NCI-H748 treated with DMSO at 0.1 percent for 48 hours (cell line): Measurements from ENCODE around the gene INTS7.
"Not testable (repeated sequence)": the region's sequence is repeated elsewhere in the genome, so short reads cannot be mapped to it uniquely, and the experiment has no call there.

Source experiments
- DNase-seq: peaks from one replicate; lab custom pipeline; 2025; lab: John Stamatoyannopoulos, UW

Gene INTS7

DNA sequence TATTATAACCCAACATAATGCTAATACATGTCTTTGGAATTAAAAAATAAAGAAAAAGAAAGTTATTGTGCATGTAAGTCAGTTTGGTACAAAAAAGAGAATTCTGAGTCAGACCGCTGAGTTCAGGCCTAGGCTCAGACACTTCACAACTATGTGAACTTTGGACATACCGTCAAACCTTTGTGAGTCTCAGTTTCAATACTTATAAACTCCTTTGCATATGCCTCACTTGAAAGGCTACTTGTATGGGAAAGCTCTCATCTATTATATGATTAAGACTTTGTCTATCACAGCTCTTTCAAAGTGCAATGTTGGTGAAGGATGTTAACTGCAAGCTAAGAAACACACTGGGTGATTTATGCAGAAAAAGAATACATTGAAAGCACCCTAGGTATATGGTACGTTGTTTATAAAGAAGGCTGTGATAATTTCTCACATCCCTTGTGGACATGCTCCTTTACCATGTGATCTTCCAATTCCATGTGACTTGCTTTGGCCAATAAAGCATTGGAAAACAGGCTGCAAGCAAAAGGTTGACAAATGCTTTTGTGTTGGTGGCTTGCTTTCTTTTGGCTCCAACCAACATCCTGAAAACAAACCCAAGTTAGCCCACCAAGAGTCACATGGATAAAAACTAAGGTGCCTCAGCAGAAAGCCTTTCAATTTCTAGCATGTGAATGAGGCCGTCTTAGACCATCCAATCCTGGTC lies 49.6 kb downstream of the INTS7 start:
- no peak for DNase-seq

DNA sequence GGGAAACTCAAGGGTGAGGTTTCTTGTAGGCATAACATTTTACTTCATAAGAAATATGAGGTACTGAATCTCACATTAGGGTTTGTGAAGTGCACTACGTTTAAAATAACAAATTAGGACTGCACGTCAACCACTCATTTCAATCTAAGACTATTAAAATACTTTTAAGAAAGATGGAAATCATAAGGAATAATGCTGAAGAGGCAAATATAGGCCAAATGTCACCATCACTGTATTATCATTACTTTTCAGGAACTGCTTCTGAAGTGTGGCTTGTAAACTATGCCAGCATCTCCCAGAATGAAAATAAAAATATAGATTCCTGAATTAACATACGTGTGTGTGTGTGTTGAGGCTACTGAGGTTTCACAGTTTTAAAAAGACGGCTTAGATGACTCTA lies 56.8 kb downstream of the INTS7 start:
- no peak for DNase-seq

- DNase-seq = no peak
Observed at GRCh38 chr1:211975152-211975941, 60.0 kb downstream of the INTS7 start.

DNA sequence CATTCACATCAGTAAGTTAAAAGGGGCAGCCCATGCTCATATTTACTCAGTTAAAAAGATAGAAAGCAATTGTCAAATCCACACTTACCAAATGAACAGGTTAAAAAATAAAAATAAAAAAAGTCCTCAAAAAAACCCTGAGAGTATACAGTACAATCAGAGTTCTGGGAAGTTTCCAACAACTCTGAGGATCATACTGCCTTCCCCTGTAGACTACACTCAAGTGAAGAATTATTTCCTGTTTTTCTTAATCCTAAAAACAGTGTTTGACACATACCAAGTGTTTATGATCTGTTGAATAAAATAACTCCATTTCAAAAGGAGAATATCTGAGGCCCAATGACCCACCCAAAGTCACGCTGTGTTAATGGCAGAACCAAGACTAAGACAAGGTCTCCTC lies 61.8 kb downstream of the INTS7 start:
- DNase-seq = no peak

DNA sequence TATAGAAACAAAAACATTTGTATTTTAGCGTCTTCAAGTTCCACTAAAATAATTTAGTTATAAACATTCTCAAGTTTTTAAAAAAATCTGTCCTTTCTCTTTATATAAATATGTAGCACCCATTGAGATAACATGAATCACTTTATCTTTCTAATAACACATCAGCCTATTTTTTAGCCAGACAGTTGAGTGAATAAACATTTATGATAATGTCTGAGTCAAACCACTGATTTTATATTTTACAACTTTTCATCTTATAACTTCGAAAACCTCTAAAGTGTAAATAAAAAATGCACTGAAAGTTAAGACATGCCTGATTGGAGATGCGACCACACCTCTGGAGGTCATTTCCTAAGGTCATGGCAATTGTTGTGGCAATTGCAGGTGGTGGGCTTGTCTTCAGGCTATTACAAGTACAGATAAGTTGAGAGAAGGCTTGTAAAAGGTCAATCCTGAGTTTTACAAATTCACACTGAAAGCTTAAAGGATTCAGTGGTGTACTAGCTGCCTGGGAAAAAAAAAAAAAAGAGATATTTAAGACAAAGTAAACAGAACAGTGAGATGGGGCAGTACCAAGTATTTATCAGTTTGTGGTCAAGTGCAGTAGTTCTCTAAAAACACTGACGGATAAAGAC lies 67.0 kb downstream of the INTS7 start:
- DNase-seq = no peak

- no peak for DNase-seq
Observed at GRCh38 chr1:211967704-211968103, 67.7 kb downstream of the INTS7 start.

- DNase-seq = no peak
Observed at GRCh38 chr1:211965108-211965805, 70.1 kb downstream of the INTS7 start.

DNA sequence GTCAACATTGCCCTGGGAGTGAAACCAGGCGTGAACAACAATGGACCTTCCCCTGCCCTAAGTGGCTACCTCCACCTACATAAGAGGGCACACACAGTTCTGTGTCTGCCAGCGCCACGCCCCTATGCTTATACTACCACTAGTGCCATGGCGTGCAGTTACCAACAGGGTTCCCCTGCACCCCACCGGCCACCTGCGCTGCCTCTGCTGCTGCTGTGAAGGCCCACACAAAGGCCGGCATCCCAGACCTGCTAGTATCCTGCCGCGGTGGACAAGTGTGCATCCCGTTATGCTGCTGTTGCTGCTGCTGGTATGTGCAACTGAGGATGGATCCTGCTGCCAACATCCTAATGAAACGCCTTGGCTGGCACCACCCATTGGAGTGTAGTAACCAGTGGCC lies 75.7 kb downstream of the INTS7 start:
- no peak for DNase-seq

- no peak for DNase-seq
Observed at GRCh38 chr1:211959221-211959620, 76.1 kb downstream of the INTS7 start.

DNA sequence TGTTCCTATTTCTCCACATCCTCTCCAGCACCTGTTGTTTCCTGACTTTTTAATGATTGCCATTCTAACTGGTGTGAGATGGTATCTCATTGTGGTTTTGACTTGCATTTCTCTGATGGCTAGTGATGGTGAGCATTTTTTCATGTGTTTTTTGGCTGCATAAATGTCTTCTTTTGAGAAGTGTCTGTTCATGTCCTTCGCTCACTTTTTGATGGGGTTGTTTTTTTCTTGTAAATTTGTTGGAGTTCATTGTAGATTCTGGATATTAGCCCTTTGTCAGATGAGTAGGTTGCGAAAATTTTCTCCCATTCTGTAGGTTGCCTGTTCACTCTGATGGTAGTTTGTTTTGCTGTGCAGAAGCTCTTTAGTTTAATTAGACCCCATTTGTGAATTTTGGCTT lies 81.3 kb downstream of the INTS7 start:
- not testable (repeated sequence) for DNase-seq

DNA sequence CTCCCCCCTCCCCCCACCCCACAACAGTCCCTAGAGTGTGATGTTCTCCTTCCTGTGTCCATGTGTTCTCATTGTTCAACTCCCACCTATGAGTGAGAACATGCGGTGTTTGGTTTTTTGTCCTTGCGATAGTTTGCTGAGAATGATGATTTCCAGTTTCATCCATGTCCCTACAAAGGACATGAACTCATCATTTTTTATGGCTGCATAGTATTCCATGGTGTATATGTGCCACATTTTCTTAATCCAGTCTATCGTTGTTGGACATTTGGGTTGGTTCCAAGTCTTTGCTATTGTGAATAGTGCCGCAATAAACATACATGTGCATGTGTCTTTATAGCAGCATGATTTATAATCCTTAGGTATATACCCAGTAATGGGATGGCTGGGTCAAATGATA lies 81.8 kb downstream of the INTS7 start:
- DNase-seq = not testable (repeated sequence)

GRCh38 chr1:211952299-211952698 lies 83.1 kb downstream of the INTS7 start:
- no peak for DNase-seq

GRCh38 chr1:211951856-211952255 lies 83.5 kb downstream of the INTS7 start:
- no peak for DNase-seq

DNA sequence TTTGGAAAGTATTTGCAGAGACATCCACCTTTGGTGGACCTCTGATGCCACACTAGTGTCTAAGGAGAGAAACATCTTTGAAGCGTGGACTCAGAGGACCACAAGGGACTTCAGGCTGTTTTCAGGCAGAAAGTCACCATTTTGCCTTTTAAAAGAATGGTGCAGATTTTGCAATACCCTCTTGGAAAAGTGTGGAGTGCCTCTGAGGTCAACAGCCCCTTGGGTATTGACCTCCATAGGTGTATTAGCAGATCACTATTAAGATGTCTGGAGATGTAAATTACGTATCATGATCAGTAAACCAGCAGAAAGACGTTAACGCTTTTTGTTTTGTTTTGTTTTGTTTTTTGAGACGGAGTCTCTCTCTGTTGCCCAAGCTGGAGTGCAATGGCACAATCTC lies 87.0 kb downstream of the INTS7 start:
- no peak for DNase-seq

DNA sequence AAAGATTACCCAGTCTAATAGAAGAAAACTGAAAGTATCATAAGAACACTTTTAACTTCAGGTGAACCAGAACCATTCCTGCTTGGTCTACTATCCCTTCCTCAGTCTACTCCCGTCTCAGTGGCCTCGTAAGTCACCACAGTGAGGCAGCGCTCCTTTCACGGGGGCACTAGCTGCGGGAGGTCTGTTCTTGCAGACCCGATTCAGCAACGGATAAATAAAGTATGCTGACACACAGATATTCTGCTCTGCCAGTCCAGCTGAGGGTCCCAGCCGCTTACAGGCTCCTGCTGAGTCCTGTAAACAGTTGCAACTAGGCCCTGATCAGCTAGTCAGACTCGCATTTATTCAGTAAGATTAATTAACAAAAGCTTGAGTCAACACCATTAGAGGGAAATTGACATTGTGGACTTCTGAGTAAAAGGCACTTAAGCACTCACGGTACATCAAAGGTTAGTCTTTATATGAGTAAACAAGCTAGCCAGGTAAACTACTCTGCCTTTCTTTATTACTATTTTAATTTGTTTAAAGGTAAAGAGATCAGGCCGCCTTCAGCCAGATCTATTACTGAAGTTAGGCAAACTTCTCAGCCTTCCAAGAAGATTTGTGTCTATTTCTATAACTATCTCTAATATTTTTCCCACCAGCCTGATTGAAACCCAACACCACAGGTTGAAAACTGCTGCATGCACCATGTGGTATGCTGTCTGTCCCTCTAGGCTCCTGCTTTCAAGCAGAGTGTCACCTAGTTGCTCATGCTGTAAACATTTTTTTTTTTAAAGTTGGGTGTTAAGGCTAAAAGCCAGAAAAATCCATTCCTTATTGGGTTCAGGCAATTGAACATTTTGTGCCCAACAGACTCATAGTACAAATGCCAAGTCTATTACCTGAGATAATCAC lies 87.7 kb downstream of the INTS7 start:
- peak; percentile 92 for DNase-seq

GRCh38 chr1:211944733-211945500 lies 90.4 kb downstream of the INTS7 start:
- no peak for DNase-seq

- peak; percentile 11 for DNase-seq
Observed at GRCh38 chr1:211942583-211942982, 92.8 kb downstream of the INTS7 start.

- DNase-seq = no peak
Observed at GRCh38 chr1:211939876-211940468, 95.4 kb downstream of the INTS7 start.

DNA sequence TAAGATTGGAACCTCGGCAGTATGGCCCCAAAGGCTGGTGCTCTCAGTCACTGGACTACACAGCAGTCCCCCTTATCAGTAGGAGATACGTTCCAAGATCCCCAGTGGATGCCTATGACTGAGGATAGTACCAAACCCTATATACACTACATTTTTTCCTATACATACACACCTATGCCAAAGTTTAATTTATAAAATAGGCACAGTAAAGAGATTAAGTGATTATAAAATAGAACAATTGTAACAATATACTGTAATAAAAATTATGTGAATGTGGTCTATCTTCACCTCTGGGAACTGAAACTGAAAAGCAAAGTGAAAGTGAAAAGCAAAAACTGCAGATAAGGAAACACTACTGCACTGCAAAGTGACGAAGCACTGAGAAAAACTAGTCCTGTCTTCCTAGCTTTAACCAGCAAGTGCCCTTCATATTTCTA lies 96.8 kb downstream of the INTS7 start:
- no peak for DNase-seq

DNA sequence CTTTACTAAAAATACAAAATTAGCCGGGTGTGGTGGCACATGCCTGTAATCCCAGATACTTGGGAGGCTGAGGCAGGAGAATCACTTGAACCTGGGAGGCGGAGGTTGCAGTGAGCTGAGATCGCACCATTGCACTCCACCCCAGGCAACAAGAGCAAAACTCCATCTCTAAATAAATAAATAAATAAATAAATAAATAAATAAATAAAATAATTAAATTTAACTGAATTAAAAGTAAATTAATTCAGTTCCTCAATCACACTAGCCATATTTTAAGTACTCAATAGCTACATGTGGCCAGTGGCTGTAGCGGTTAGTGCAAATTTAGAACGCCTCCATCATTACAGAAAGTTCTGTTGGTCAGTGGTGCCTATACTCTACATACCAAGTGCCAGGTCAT lies 97.9 kb downstream of the INTS7 start:
- DNase-seq = not testable (repeated sequence)
